ENCODE data around the gene TRMO. TPM values are rescaled to one million over a fixed set of nuclear protein-coding genes. Genes with fewer than 3 reads are reported as not detected.

Gene TRMO
- total RNA-seq, 1 donor from 2014 or later, result 26.3 TPM

- intact Hi-C loops (cut with micrococcal nuclease), result loop anchor here (2.0 kb wide), 1 partner anchor 274 kb away; the partner anchor contains the start of genes NCBP1 and TSTD2
Measured at GRCh38 chr9:97906236-97906831, 16.0 kb downstream of the TRMO start.

- intact Hi-C loops (cut with micrococcal nuclease), result loop anchor here (1.0 to 2.0 kb wide), 3 partner anchors 13 to 194 kb away; partner anchors contain the start of gene TRMO
Measured at GRCh38 chr9:97905228-97905627, 17.1 kb downstream of the TRMO start.

GRCh38 chr9:97904725-97905124 is 17.6 kb downstream of the TRMO start:
- intact Hi-C loops (cut with micrococcal nuclease), result loop anchor here (1.0 to 5.0 kb wide), 5 partner anchors 14 to 353 kb away; partner anchors contain the start of genes TBC1D2, TRMO and XPA

- intact Hi-C loops (cut with micrococcal nuclease), result loop anchor here (5.0 kb wide), 2 partner anchors 206 to 354 kb away; partner anchors contain the start of genes TBC1D2 and XPA
Measured at GRCh38 chr9:97903177-97903576, 19.1 kb downstream of the TRMO start.

- intact Hi-C loops (cut with micrococcal nuclease), result loop anchor here (1.0 to 5.0 kb wide), 3 partner anchors 11 to 356 kb away; partner anchors contain the start of genes TBC1D2 and XPA
Measured at GRCh38 chr9:97900738-97901565, 21.3 kb downstream of the TRMO start.

GRCh38 chr9:97900103-97900737 is 22.1 kb downstream of the TRMO start:
- intact Hi-C loops (cut with micrococcal nuclease), result loop anchor here (5.0 kb wide), 2 partner anchors 203 to 357 kb away; partner anchors contain the start of genes TBC1D2 and XPA

- intact Hi-C loops (cut with micrococcal nuclease), result no loop called here
Measured at GRCh38 chr9:97895695-97896332, 26.5 kb downstream of the TRMO start.

GRCh38 chr9:97895211-97895610 is 27.1 kb downstream of the TRMO start:
- intact Hi-C loops (cut with micrococcal nuclease), result no loop called here

GRCh38 chr9:97892421-97892820 is 29.9 kb downstream of the TRMO start:
- intact Hi-C loops (cut with micrococcal nuclease), result loop anchor here (5.0 kb wide), 1 partner anchor 60 kb away; no protein-coding TSS in a partner anchor

GRCh38 chr9:97891736-97892135 is 30.6 kb downstream of the TRMO start:
- intact Hi-C loops (cut with micrococcal nuclease), result loop anchor here (5.0 kb wide), 1 partner anchor 61 kb away; no protein-coding TSS in a partner anchor

- intact Hi-C loops (cut with micrococcal nuclease), result loop anchor here (1.0 to 5.0 kb wide), 3 partner anchors 11 to 62 kb away; partner anchors contain the start of gene TRMO
Measured at GRCh38 chr9:97889941-97890887, 32.1 kb downstream of the TRMO start.

GRCh38 chr9:97880336-97880735 is 42.0 kb downstream of the TRMO start:
- intact Hi-C loops (cut with micrococcal nuclease), result no loop called here

GRCh38 chr9:97876061-97876460 is 46.2 kb downstream of the TRMO start:
- intact Hi-C loops (cut with micrococcal nuclease), result no loop called here

GRCh38 chr9:97875111-97875510 is 47.2 kb downstream of the TRMO start:
- intact Hi-C loops (cut with micrococcal nuclease), result no loop called here

GRCh38 chr9:97874624-97875023 is 47.7 kb downstream of the TRMO start:
- intact Hi-C loops (cut with micrococcal nuclease), result no loop called here

GRCh38 chr9:97873882-97874281 is 48.4 kb downstream of the TRMO start:
- intact Hi-C loops (cut with micrococcal nuclease), result no loop called here

- intact Hi-C loops (cut with micrococcal nuclease), result no loop called here
Measured at GRCh38 chr9:97873425-97873824, 48.9 kb downstream of the TRMO start.

- intact Hi-C loops (cut with micrococcal nuclease), result no loop called here
Measured at GRCh38 chr9:97868859-97869258, 53.4 kb downstream of the TRMO start.

GRCh38 chr9:97866848-97867247 is 55.5 kb downstream of the TRMO start:
- intact Hi-C loops (cut with micrococcal nuclease), result no loop called here

- intact Hi-C loops (cut with micrococcal nuclease), result no loop called here
Measured at GRCh38 chr9:97866300-97866699, 56.0 kb downstream of the TRMO start.
